HEK293 (cell line): ENCODE measurements around the gene INSL3.

ENCODE experiments used
- CTCF ChIA-PET: fragments of 350-600 bp; formaldehyde crosslinking; extraction: SDS; loops from one replicate; lab custom pipeline; 2021; ENCODE audit warnings: antibody characterized with exemption; lab: Yijun Ruan, JAX
- POLR2A ChIA-PET: fragments of 300-600 bp; formaldehyde crosslinking; extraction: SDS; loops from one replicate; lab custom pipeline; 2020; ENCODE audit warnings: antibody characterized with exemption, inconsistent platforms; lab: Yijun Ruan, JAX
- H3K27ac ChIP-seq: fragments of 200-500 bp; sonication (Bioruptor generic); 2 replicates; pipeline ENCODE4 v1.5.1; 2014; ENCODE audit warnings: low read depth, low read length, control low read depth, inconsistent platforms; ENCODE audit errors: extremely low read depth
- H3K36me3 ChIP-seq, 2 experiments: fragments of 200-500 bp in 1 of 2; sonication (Bioruptor generic) in 1 of 2; 1 replicate in 1 of 2; 2 replicates in 1 of 2; pipeline ENCODE4 v1.5.1; 2014 to 2017; ENCODE audit warnings: inconsistent platforms in 2 of 2, low read length in 2 of 2; ENCODE audit not compliant: control insufficient read depth in 2 of 2, insufficient read depth in 1 of 2
- H3K4me1 ChIP-seq: fragments of 200-500 bp; sonication (Bioruptor generic); 2 replicates; pipeline ENCODE4 v1.5.1; 2014; ENCODE audit warnings: mild to moderate bottlenecking, low read length, inconsistent platforms; ENCODE audit not compliant: control insufficient read depth, insufficient read depth
- H3K4me3 ChIP-seq: 2 replicates; pipeline ENCODE4 v1.5.1; 2011; ENCODE audit warnings: low read depth, mild to moderate bottlenecking, control low read depth, low read length, moderate library complexity
- H3K9me3 ChIP-seq: fragments of 200-500 bp; sonication (Bioruptor generic); 2 replicates; pipeline ENCODE4 v1.5.1; 2014; ENCODE audit warnings: low read depth, low read length, inconsistent platforms; ENCODE audit not compliant: control insufficient read depth, insufficient read depth
- OVOL3 ChIP-seq: fragments of 450-650 bp; formaldehyde crosslinking; IDR thresholded peaks from 2 replicates; pipeline ENCODE4 v1.5.1; 2016; ENCODE audit warnings: missing biosample characterization, missing genetic modification characterization
- SP3 ChIP-seq: fragments of 450-650 bp; formaldehyde crosslinking; IDR thresholded peaks from 2 replicates; pipeline ENCODE4 v1.5.1; 2016; ENCODE audit warnings: missing biosample characterization, missing genetic modification characterization
- ZBTB17 ChIP-seq: fragments of 450-650 bp; formaldehyde crosslinking; IDR thresholded peaks from 2 replicates; pipeline ENCODE4 v1.5.1; 2016; ENCODE audit warnings: missing biosample characterization, missing genetic modification characterization
- ZBTB48 ChIP-seq: fragments of 450-650 bp; formaldehyde crosslinking; IDR thresholded peaks from 2 replicates; pipeline ENCODE4 v1.5.1; 2016; ENCODE audit warnings: missing biosample characterization, missing genetic modification characterization
- ZNF112 ChIP-seq: fragments of 450-650 bp; formaldehyde crosslinking; IDR thresholded peaks from 2 replicates; pipeline ENCODE4 v1.5.0; 2017; ENCODE audit warnings: missing biosample characterization, missing genetic modification characterization
- ZNF132 ChIP-seq: fragments of 450-650 bp; formaldehyde crosslinking; IDR thresholded peaks from 2 replicates; pipeline ENCODE4 v1.5.1; 2017; ENCODE audit warnings: missing biosample characterization, missing genetic modification characterization, borderline replicate concordance
- ZNF16 ChIP-seq: fragments of 450-650 bp; formaldehyde crosslinking; IDR thresholded peaks from 2 replicates; pipeline ENCODE4 v1.5.1; 2016; ENCODE audit warnings: low read depth, missing biosample characterization, missing genetic modification characterization
- ZNF335 ChIP-seq: fragments of 450-650 bp; formaldehyde crosslinking; conservative IDR thresholded peaks from 2 replicates; pipeline ENCODE4 v1.5.1; 2016; ENCODE audit warnings: missing biosample characterization, missing genetic modification characterization
- ZNF391 ChIP-seq: fragments of 450-650 bp; formaldehyde crosslinking; IDR thresholded peaks from 2 replicates; pipeline ENCODE4 v1.5.1; 2016; ENCODE audit warnings: low read depth, missing biosample characterization, missing genetic modification characterization, borderline replicate concordance
- ZNF549 ChIP-seq: fragments of 450-650 bp; IDR thresholded peaks from 2 replicates; pipeline ENCODE4 v1.5.1; 2018; ENCODE audit warnings: missing biosample characterization, missing genetic modification characterization, mild to moderate bottlenecking, inconsistent platforms, moderate library complexity
- ZNF76 ChIP-seq: fragments of 450-650 bp; formaldehyde crosslinking; IDR thresholded peaks from 2 replicates; pipeline ENCODE4; 2016; ENCODE audit warnings: low read depth, missing biosample characterization, missing genetic modification characterization, borderline replicate concordance
- ZSCAN16 ChIP-seq: fragments of 450-650 bp; formaldehyde crosslinking; IDR thresholded peaks from 2 replicates; pipeline ENCODE4 v1.5.1; 2016; ENCODE audit warnings: missing biosample characterization, missing genetic modification characterization
- TF ChIP-seq, protein P1 (sequence below): fragments of 450-650 bp; formaldehyde crosslinking; IDR thresholded peaks from 2 replicates; pipeline ENCODE4 v1.5.1; 2016; ENCODE audit warnings: missing biosample characterization, missing genetic modification characterization
- TF ChIP-seq, protein P2 (sequence below): fragments of 450-650 bp; formaldehyde crosslinking; IDR thresholded peaks from 2 replicates; pipeline ENCODE4 v1.5.1; 2016; ENCODE audit warnings: missing biosample characterization, missing genetic modification characterization
- TF ChIP-seq, protein P3 (sequence below): fragments of 450-650 bp; IDR thresholded peaks from 2 replicates; pipeline ENCODE4 v1.5.1; 2018; ENCODE audit warnings: missing biosample characterization, missing genetic modification characterization
- TF ChIP-seq, protein P4 (sequence below): fragments of 450-650 bp; formaldehyde crosslinking; IDR thresholded peaks from 2 replicates; pipeline ENCODE4 v1.5.1; 2016; ENCODE audit warnings: missing biosample characterization, missing genetic modification characterization
- TF ChIP-seq, protein P5 (sequence below): sonication (generic); formaldehyde crosslinking; IDR thresholded peaks from 2 replicates; pipeline ENCODE4 v1.8.1; 2022; ENCODE audit warnings: mild to moderate bottlenecking, moderate library complexity, missing genetic modification reagents
- TF ChIP-seq, protein P6 (sequence below): fragments of 450-650 bp; formaldehyde crosslinking; IDR thresholded peaks from 2 replicates; pipeline ENCODE4 v1.5.1; 2016; ENCODE audit warnings: missing biosample characterization, missing genetic modification characterization
- TF ChIP-seq, protein P7 (sequence below): fragments of 450-650 bp; formaldehyde crosslinking; IDR thresholded peaks from 2 replicates; pipeline ENCODE4 v1.5.1; 2016; ENCODE audit warnings: missing biosample characterization, missing genetic modification characterization, low read depth

Gene INSL3

DNA sequence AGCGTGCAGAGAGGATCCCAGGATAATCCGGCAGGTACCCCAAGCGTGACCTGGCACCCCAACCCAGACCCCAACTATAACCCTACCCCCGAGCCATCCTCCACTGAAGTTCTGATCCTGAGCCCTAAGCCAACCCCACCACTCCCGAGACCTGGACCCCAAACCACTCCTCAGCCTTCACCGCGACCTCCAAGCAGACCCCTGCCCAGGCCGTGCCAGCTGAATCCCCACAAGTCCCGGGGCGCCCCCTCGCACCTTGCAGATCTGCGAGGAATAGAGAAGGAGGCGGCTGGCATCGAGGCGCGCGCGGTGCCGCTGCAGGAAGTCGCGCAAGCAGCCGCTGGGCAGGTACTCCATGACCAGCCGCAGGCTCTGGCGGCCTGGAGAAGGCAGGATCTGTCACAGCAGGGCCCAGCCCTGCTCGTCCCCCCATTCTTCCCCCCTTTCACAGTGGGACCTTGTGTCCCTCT lies 10.1 kb upstream of the INSL3 start (continued):
- TF ChIP-seq, protein P1, sequence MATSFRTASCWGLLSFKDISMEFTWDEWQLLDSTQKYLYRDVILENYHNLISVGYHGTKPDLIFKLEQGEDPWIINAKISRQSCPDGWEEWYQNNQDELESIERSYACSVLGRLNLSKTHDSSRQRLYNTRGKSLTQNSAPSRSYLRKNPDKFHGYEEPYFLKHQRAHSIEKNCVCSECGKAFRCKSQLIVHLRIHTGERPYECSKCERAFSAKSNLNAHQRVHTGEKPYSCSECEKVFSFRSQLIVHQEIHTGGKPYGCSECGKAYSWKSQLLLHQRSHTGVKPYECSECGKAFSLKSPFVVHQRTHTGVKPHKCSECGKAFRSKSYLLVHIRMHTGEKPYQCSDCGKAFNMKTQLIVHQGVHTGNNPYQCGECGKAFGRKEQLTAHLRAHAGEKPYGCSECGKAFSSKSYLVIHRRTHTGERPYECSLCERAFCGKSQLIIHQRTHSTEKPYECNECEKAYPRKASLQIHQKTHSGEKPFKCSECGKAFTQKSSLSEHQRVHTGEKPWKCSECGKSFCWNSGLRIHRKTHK = no peak
- no peak for TF ChIP-seq OVOL3
- TF ChIP-seq ZNF391 (tag by site-specific recombination) = no peak
- TF ChIP-seq, protein P2, sequence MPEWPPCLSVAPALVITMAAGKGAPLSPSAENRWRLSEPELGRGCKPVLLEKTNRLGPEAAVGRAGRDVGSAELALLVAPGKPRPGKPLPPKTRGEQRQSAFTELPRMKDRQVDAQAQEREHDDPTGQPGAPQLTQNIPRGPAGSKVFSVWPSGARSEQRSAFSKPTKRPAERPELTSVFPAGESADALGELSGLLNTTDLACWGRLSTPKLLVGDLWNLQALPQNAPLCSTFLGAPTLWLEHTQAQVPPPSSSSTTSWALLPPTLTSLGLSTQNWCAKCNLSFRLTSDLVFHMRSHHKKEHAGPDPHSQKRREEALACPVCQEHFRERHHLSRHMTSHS (tag by site-specific recombination) = no peak
- TF ChIP-seq, all 188 proteins: peak for 0

DNA sequence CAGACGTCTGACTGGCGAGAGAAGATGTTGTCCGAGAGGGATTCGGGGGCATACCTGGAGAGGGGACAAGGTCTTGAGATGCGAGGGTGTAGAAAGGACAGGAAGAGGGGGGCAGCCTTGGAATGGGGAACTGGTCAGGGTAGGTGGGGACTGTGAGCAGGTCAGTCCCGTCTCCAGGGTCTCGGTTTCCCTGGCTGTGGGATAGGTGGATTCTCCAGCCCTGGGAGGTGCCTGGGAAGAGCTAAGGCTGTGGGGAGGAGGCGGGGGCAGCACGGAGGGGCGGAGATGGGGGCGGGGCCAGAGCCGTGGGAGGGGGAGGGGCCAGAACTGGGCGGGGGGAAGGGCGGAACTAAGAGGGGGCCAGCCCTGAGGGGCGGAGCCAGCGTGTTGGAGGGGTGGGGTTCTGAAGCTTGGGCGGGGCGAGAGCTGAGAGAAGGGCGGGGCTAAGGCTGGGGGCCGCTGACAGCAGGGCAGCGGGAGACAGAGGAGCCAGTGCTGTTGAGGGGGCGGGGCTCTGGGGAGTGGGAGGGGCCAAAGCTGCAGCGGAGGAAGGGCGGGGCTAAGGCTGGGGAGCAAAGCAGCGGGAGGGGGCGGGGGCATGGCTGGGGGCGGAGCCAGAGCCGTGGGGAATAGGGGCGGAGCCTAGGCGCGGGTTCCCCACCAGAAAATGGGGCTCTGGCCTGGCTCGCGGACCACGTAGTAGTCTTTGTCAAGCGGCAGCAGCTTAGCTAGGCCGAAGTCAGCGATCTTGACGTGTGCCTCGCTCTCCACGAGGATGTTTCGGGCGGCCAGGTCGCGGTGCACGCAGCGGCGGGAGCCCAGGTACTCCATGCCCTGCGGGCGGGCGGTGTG lies 9.5 kb upstream of the INSL3 start:
- ChIA-PET POLR2A (interaction anchor here (0.5 to 1.6 kb wide), 12 partner anchors 8 to 491 kb away, joined by 3 to 13 read pairs (median 4); partner anchors contain the start of genes B3GNT3, CCDC124, MAP1S and RPL18A), CTCF (interaction anchor here (0.6 to 1.3 kb wide), 5 partner anchors 11 to 555 kb away, joined by 3 to 5 read pairs (median 3); partner anchors contain the start of genes GDF15 and RPL18A)
- Histone ChIP-seq H3K4me3 (peak overlapping the region; percentile 40), H3K4me1 (no peaks in the 10 kb centered on the region), H3K27ac (no peak overlapping the region; the same call in 1 of the 2 replicates), H3K9me3 (no peaks in the 10 kb centered on the region), H3K36me3 (no peaks in the 10 kb centered on the region)
- peak; percentile 60; the same call in 1 of the 2 replicates for TF ChIP-seq ZBTB17 (tag by site-specific recombination)
- no peak for TF ChIP-seq ZNF112 (tag by site-specific recombination)
- peak; percentile 13; the same call in 1 of the 2 replicates for TF ChIP-seq ZNF335 (tag by site-specific recombination)
- TF ChIP-seq, protein P3, sequence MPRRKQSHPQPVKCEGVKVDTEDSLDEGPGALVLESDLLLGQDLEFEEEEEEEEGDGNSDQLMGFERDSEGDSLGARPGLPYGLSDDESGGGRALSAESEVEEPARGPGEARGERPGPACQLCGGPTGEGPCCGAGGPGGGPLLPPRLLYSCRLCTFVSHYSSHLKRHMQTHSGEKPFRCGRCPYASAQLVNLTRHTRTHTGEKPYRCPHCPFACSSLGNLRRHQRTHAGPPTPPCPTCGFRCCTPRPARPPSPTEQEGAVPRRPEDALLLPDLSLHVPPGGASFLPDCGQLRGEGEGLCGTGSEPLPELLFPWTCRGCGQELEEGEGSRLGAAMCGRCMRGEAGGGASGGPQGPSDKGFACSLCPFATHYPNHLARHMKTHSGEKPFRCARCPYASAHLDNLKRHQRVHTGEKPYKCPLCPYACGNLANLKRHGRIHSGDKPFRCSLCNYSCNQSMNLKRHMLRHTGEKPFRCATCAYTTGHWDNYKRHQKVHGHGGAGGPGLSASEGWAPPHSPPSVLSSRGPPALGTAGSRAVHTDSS = no peak
- peak; percentile 76; the same call in 1 of the 2 replicates for TF ChIP-seq ZNF76 (tag by site-specific recombination)
- TF ChIP-seq, protein P4, sequence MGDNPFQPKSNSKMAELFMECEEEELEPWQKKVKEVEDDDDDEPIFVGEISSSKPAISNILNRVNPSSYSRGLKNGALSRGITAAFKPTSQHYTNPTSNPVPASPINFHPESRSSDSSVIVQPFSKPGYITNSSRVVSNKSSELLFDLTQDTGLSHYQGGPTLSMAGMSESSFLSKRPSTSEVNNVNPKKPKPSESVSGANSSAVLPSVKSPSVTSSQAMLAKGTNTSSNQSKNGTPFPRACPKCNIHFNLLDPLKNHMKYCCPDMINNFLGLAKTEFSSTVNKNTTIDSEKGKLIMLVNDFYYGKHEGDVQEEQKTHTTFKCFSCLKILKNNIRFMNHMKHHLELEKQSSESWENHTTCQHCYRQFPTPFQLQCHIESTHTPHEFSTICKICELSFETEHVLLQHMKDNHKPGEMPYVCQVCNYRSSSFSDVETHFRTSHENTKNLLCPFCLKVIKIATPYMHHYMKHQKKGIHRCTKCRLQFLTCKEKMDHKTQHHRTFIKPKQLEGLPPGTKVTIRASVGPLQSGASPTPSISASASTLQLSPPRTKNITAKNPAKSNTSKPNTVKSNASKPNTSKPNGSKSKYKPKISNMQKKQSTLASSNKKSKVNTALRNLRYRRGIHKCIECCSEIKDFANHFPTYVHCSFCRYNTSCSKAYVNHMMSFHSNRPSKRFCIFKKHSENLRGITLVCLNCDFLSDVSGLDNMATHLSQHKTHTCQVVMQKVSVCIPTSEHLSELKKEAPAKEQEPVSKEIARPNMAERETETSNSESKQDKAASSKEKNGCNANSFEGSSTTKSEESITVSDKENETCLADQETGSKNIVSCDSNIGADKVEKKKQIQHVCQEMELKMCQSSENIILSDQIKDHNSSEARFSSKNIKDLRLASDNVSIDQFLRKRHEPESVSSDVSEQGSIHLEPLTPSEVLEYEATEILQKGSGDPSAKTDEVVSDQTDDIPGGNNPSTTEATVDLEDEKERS (tag by site-specific recombination) = no peak
- TF ChIP-seq ZNF132 (tag by site-specific recombination) = no peak
- peak; percentile 46 for TF ChIP-seq SP3 (tag by site-specific recombination)
- TF ChIP-seq ZNF16 (tag by site-specific recombination) = no peak
- TF ChIP-seq, protein P5, sequence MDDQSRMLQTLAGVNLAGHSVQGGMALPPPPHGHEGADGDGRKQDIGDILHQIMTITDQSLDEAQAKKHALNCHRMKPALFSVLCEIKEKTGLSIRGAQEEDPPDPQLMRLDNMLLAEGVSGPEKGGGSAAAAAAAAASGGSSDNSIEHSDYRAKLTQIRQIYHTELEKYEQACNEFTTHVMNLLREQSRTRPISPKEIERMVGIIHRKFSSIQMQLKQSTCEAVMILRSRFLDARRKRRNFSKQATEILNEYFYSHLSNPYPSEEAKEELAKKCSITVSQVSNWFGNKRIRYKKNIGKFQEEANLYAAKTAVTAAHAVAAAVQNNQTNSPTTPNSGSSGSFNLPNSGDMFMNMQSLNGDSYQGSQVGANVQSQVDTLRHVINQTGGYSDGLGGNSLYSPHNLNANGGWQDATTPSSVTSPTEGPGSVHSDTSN (CRISPR knock-in tag) = no peak
- peak; percentile 73; the same call in 1 of the 2 replicates for TF ChIP-seq ZBTB48 (tag by site-specific recombination)
- TF ChIP-seq, protein P6, sequence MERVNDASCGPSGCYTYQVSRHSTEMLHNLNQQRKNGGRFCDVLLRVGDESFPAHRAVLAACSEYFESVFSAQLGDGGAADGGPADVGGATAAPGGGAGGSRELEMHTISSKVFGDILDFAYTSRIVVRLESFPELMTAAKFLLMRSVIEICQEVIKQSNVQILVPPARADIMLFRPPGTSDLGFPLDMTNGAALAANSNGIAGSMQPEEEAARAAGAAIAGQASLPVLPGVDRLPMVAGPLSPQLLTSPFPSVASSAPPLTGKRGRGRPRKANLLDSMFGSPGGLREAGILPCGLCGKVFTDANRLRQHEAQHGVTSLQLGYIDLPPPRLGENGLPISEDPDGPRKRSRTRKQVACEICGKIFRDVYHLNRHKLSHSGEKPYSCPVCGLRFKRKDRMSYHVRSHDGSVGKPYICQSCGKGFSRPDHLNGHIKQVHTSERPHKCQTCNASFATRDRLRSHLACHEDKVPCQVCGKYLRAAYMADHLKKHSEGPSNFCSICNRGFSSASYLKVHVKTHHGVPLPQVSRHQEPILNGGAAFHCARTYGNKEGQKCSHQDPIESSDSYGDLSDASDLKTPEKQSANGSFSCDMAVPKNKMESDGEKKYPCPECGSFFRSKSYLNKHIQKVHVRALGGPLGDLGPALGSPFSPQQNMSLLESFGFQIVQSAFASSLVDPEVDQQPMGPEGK (tag by site-specific recombination) = peak; percentile 92
- TF ChIP-seq ZSCAN16 (tag by site-specific recombination) = no peak
- TF ChIP-seq ZNF549 = no peak
- TF ChIP-seq, protein P7, sequence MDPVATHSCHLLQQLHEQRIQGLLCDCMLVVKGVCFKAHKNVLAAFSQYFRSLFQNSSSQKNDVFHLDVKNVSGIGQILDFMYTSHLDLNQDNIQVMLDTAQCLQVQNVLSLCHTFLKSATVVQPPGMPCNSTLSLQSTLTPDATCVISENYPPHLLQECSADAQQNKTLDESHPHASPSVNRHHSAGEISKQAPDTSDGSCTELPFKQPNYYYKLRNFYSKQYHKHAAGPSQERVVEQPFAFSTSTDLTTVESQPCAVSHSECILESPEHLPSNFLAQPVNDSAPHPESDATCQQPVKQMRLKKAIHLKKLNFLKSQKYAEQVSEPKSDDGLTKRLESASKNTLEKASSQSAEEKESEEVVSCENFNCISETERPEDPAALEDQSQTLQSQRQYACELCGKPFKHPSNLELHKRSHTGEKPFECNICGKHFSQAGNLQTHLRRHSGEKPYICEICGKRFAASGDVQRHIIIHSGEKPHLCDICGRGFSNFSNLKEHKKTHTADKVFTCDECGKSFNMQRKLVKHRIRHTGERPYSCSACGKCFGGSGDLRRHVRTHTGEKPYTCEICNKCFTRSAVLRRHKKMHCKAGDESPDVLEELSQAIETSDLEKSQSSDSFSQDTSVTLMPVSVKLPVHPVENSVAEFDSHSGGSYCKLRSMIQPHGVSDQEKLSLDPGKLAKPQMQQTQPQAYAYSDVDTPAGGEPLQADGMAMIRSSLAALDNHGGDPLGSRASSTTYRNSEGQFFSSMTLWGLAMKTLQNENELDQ (tag by site-specific recombination) = no peak
